HS-27A (cell line): ENCODE results near the gene DCUN1D1.

ENCODE experiments used
- DNase-seq: peaks from one replicate; pipeline ENCODE4 v3.0.0-alpha.2; 2012; ENCODE audit warnings: low read depth, missing footprints

DCUN1D1 gene

GRCh38 chr3:182889948-182890629 lies 90.2 kb downstream of the DCUN1D1 start:
- DNase-seq: no peak
